HG03457 (cell line): ENCODE measurements around the gene PRKG1.
"Not testable (repeated sequence)": the region's sequence is repeated elsewhere in the genome, so short reads cannot be mapped to it uniquely, and the experiment has no call there.

ENCODE experiments used
- ATAC-seq: cut with Tn5 transposase; IDR thresholded peaks from one replicate; pipeline ENCODE4 v1.9.1; 2021; ENCODE audit warnings: moderate number of reproducible peaks; ENCODE audit not compliant: unreplicated experiment

The PRKG1 gene

GRCh38 chr10:51168086-51168815 lies 94.0 kb downstream of the PRKG1 start:
- ATAC-seq = no peak

GRCh38 chr10:51169111-51169510 lies 94.8 kb downstream of the PRKG1 start:
- no peak for ATAC-seq

- ATAC-seq = no peak
These were observed 96.4 kb downstream of the PRKG1 start for GRCh38 chr10:51170518-51171245.

DNA sequence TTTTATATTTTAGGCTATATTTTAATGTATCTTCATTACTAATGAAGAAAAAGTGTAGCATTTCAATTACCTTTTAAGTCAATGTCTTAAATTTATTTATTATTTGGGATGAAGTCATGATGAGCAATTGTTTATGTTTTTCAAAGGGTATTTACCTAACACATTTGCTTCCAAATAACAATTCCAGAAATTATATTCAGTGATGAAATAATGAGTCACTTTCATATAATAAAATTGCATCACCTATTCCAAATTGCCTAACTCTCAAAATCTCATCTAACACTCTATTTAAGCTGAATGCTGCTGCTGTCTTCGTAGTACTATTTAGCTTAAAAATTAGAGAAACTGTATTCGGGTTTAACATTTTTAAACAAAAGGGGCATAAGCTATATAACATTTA lies 97.7 kb downstream of the PRKG1 start:
- ATAC-seq = no peak

GRCh38 chr10:51176976-51177695 lies 102.8 kb downstream of the PRKG1 start:
- no peak for ATAC-seq

DNA sequence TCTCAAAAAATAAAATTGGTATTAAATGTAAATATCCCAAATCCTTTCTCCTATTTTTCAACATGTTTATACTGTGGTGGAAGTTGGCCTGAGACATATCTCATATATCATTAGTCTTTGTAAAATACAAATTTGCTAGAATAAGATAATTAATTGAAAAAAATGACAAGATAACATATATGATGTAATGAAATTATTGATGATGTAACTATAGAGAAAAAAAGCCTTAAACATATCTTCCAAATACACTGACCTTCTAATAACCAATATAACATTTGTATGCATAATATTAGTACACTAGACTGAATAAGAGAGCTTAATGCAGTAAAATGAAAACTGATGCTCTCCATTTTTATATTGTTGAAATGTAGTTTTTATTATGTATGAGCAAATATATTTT lies 104.3 kb downstream of the PRKG1 start:
- no peak for ATAC-seq

- no peak for ATAC-seq
These were observed 105.9 kb downstream of the PRKG1 start for GRCh38 chr10:51180141-51180540.

DNA sequence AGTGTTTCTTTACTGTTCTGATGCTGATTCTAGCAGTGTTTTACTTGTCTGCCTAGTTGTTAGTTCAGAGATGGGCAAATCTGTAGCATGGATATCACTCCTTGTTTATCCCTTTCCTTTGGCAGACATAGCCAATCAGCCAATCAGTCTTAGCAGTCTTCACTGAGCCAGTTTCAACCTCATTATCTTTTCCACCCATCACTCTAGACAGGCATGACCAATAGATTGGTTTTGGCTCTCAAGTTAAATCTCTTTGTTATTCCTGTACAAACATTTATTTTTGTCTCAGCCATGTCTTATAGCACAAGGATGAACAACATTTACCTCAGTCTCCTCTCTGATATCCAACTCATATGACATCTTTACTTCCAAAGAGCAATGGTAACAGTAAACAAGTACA lies 109.5 kb downstream of the PRKG1 start:
- no peak for ATAC-seq

GRCh38 chr10:51186361-51186760 lies 112.1 kb downstream of the PRKG1 start:
- no peak for ATAC-seq

DNA sequence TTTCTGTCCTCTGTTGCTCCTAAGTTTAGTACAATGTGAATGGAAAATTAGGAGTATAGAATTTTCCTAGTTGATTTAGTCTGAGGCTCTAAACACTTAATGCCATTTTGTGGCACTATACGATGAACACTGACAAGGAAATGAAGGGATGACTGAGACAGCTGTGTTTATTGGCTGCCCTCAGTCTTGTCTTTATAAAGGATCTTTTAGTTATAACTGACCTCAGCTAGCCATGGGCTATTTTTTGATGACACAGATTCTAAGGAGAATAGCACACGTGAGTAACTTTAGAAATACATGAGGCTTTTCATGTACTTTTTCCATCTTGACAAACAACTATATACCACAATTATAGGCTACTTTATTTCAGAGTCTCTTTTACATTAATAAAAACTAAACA lies 113.7 kb downstream of the PRKG1 start:
- no peak for ATAC-seq

GRCh38 chr10:51188866-51189265 lies 114.6 kb downstream of the PRKG1 start:
- ATAC-seq = no peak

DNA sequence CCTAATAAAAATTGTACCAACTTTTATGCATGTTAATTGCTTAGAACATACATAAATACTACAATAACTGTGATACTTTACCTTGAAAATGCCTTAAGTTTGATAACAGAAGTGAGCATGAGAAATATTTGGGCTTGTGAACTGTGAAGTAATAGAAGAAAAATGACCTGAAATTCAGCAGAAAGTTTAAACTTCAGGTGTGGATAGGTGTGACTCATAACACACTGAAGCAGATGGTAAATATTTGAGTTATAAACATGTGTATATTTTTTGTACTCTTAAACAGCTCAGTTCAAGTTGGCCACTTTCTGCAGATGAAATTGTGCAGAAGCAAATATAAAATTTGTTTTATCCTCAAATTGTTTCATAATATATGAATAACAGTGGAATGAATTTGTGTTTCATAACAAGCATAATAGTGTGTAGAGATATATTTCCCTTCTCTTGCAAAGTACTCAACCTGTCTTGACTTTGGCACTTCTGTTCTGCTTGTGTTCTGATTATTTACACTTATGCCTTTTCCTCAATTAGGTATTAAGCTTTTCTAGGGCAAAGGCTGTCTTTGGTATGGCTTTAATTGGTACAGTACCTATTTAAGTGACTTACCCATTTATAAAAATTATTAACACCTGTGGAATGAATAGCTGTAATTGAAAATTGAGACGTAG lies 122.4 kb downstream of the PRKG1 start:
- no peak for ATAC-seq

- no peak for ATAC-seq
These were observed 123.9 kb downstream of the PRKG1 start for GRCh38 chr10:51198170-51198569.

- ATAC-seq = no peak
These were observed 127.7 kb downstream of the PRKG1 start for GRCh38 chr10:51201947-51202346.

DNA sequence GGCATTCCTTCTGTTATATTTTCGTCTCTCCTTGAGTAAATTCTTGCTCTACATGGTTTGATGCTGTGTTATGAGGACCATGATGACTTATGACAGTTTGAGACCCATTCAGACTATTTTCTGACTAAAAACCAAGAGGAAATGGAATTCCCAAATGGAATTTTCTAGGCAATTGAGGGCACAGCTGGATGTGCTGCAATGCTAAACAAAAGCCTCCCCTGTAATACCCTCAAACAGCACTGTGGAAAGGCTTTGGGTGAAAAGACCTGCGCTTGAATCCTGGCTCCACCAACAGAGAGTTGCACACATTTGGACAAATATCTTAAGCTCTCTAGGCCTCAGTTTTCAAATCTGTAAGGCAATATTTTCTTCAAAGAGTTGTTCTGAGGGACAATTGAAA lies 129.1 kb downstream of the PRKG1 start:
- ATAC-seq = no peak

DNA sequence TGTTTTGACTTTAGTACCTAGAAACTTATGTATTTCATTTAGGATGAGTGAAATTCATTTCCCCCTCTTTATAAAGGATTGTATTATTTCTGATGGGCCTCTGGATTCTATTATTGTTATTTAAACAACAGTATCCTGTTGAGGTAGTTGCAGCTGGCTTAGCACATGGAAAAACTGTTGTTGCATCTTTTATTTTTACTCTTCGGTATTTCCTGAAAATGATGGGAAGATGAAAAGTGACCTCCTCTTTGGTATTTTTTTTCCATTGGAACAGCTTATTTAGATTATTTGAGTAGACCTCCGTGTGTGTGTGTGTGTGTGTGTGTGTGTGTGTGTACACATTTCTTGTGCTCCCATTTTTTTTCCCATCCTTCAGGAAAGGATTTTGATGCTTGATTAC lies 129.8 kb downstream of the PRKG1 start:
- ATAC-seq = no peak

DNA sequence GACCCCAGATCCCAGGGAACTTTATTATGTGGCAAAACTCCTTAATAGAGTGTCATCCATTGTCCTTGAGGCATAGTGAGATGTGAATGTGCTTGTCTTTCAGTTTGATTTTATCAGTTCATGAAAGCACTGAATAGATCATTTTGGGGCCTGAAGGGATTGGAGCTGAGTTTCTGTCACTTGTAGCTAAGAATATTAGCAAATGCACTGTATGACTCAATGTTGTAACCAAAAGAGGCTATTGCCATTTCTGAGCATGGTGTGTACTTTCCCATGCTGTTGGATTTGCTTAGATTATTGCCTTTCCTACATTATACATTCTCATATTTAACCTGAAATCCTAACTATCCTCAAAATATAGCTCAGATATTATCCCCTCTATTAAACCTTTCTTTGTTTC lies 130.4 kb downstream of the PRKG1 start:
- no peak for ATAC-seq

- ATAC-seq = no peak
These were observed 132.2 kb downstream of the PRKG1 start for GRCh38 chr10:51206500-51206899.

DNA sequence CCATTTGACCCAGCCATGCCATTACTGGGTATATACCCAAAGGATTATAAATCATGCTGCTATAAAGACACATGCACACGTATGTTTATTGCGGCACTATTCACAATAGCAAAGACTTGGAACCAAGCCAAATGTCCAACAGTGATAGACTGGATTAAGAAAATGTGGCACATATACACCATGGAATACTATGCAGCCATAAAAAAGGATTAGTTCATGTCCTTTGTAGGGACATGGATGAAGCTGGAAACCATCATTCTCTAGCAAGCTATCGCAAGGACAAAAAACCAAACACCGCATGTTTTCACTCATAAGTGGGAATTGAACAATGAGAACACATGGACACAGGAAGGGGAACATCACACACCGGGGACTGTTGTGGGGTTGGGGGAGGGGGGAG lies 138.7 kb downstream of the PRKG1 start:
- not testable (repeated sequence) for ATAC-seq

DNA sequence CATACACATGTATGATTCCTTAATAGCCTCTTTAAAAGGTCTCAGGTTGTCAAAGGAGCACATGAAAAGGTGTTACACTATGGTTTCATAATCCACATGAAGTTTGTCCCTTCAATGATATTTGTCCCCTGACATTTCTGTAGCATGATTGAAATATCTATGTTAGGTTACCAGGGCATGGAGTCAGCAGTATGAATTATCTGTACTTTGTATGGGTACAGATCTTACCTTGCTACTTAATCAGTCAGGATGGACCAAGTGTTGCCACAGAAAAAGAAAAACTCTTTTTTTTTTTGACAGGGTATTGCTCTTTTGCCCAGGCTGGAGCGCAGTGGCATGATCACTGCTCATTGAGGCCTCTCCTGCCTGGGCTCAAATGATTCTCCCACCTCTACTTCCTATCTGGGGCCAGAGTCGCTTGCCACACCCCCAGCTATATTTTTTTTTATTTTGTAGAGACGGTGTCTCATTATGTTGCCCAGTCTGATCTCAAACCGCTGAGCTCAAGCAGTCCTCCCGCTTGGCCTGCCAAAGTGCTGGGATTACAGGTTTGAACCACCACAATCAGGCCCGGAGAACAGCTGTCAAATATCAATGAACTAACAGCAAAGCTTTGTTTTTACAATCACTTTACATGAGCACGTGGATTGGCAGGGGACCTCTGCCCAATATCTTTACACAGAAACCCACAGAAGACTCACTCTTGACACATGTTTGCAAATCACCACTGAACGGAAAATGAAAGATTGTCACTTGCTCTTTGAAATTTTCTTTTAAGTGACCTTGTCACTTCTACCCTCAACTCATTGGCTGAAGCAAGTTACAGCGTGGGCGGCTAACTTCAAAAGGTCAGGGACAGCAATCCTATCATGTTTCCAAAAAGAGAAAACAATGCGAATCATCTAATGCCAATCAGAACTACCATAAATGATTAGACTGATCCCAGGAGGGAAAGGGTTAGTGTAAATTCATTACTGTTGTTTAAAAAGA lies 140.2 kb downstream of the PRKG1 start:
- no peak for ATAC-seq
